ENCODE data around the gene PALM3.
"Not testable (repeated sequence)": the region's sequence is repeated elsewhere in the genome, so short reads cannot be mapped to it uniquely, and the experiment has no call there.

The PALM3 gene

GRCh38 chr19:14033946-14034345 lies 27.9 kb downstream of the PALM3 start:
- H3K27ac ChIP-seq: no peak overlapping the region
- TF ChIP-seq CTCF (conservative IDR thresholded peaks at IDR 0.05) (no peak), ZFX (IDR thresholded peaks at IDR 0.05) (no peak)

DNA sequence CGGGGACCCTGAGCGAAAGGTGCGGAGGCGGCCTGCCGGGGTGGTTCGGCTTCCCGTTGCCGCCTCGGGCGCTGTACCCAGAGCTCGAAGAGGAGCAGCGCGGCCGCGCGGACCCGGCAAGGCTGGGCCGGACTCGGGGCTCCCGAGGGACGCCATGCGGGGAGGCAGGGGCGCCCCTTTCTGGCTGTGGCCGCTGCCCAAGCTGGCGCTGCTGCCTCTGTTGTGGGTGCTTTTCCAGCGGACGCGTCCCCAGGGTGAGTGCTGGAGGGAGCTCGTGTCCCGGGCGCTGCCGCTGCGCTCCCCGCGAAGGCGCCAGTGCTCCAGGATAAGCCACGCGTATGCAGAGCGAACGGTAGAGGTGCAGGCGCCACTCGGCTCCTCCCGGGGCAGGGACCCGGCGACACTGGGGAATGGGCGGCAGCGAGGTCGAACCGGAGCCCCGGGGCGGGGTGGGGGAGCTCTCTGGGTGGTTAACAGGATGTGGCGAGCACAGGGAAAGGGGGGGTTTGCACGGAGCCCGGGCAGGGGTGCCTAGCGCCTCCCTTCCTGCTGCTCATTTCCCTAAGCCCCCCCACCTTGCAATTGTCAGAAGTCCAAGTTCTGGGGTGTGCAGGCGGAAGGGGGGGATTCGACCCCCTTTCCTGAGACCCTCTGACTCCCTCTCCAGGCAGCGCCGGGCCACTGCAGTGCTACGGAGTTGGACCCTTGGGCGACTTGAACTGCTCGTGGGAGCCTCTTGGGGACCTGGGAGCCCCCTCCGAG lies 30.0 kb downstream of the PALM3 start, which contains the start of gene IL27RA:
IL27RA (plus strand) TSS at position 44 of the 762 bp plus-strand sequence; CDS start at position 155, 111 bp downstream.
- TF ChIP-seq ZFX (IDR thresholded peaks at IDR 0.05): no peak
- peak; percentile 53 for TF ChIP-seq CTCF (conservative IDR thresholded peaks at IDR 0.05)
- H3K27ac ChIP-seq: peak within 1 kb of the TSS; percentile 44

DNA sequence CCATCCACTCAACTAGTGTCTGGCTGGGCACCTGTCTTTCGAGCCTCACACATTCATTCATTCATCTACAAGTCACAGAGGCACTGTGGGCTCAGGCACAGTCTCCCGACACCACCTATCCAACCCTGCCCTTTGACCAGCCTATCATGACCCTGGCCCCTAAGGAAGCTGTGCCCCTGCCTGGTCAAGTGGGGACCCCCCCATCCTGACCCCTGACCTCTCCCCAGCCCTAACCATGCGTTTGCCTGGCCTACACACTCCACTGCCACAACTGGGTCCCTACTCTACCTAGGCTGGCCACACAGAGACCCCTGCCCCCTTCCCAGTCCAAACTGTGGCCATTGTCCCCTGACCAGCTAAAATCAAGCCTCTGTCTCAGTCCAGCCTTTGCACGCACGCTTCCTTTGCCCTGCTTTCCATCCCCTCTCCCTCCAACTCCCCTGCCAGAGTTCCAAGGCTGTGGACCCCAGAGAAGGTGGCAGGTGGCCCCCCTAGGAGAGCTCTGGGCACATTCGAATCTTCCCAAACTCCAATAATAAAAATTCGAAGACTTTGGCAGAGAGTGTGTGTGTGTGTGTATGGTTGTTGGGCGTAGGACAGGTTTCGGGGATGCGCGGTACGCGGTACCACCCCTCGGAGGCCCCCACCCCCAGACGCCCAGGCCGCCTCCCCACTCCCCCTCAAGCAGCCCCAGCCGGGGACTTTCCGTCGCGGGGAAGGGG lies 30.7 kb downstream of the PALM3 start:
- TF ChIP-seq ZFX (IDR thresholded peaks at IDR 0.05) (no peak), CTCF (conservative IDR thresholded peaks at IDR 0.05) (no peak)
- peak overlapping the region; percentile 44 for H3K27ac ChIP-seq

DNA sequence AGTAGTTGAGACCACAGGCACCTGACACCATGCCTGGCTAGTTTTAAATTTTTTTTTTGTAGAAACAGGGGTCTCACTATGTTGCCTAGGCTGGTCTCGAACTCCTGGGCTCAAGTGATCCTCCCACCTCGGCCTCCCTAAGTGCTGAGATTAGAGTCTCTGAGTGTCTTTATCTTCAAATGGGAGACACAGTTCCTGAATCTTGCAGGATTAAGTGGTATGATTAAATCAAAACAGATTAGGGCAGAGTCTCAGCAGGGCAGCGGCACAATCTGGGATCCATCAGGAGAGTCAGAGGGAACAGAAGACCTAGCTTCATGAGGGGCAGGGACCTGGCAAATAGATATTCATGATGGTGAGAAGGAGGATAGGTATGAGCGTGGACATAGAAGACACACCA lies 33.0 kb downstream of the PALM3 start:
- no peak for TF ChIP-seq CTCF (conservative IDR thresholded peaks at IDR 0.05)
- no peak for TF ChIP-seq ZFX (IDR thresholded peaks at IDR 0.05)
- no peak overlapping the region for H3K27ac ChIP-seq

GRCh38 chr19:14027856-14028450 lies 33.9 kb downstream of the PALM3 start, which contains the start of gene RLN3:
TSS of gene RLN3 (plus strand) at chr19:14028148. CDS start at chr19:14028205, 57 bp downstream.
- no peak for TF ChIP-seq CTCF (conservative IDR thresholded peaks at IDR 0.05)
- no peak for TF ChIP-seq ZFX (IDR thresholded peaks at IDR 0.05)
- no peak within 1 kb of the TSS for H3K27ac ChIP-seq

GRCh38 chr19:14026652-14027192 lies 35.2 kb downstream of the PALM3 start:
- H3K27ac ChIP-seq: not testable (repeated sequence)

DNA sequence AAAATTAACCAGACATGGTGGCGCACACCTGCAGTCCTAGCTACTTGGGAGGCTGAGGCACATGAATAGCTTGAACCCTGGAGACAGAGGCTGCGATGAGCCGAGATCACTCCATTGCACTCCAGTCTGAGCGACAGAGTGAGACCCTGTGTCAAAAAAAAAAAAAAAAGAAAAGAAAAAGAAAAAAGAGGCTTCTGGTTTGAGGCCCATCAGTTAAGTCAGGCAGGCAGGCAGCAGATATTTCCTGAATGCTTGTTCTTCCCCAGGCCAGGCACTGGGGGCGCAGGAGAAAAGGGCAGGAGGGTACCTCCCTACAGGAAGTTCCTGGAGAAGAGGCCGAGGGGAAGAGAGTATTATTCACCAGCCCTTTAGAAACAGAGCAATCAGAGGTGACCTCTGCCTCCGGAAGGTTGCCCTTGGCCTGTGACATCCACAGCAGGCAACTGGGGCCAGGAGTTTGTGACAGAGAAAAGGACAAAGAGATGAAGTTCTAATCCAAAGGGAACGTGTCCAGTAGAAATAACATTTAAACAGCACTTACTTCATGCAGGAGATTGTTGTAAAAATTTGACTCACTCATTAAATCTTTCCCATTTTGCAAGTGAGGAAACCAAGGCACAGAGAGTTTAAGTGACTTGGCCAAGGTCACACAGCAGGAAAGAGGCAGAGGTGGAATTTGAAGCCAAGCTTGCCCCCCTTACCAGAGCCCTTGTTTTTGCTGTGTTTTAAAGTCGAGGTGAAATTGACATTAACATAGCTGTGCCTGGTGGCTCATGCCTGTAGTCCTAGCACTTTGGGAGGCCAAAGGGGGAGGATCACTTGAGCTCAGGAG lies 38.3 kb downstream of the PALM3 start:
- TF ChIP-seq ZFX (IDR thresholded peaks at IDR 0.05) (no peak), CTCF (conservative IDR thresholded peaks at IDR 0.05) (no peak; the same call in 1 of the 2 replicates)
- H3K27ac ChIP-seq: no peak overlapping the region

Measured in C4-2B (cell line).